ENCODE results near the gene NOS3.

GRCh38 chr7:151014950-151015349, 24.1 kb downstream of the NOS3 start:
- no peak for TF ChIP-seq CTCF (IDR thresholded peaks at IDR 0.05)
- no peak for TF ChIP-seq POLR2A (IDR thresholded peaks at IDR 0.05)
